Activated CD8-positive, alpha-beta T cell treated with anti-CD3 and anti-CD28 coated beads for 36 hours (primary cell): ENCODE measurements around the gene SERTAD3. TPM values are rescaled to one million over a fixed set of nuclear protein-coding genes. Genes with fewer than 3 reads are reported as not detected.
A peak's percentile ranks its signal among the peaks of the same experiment; 100 is the strongest.

Experiments used
- ATAC-seq: fragments of 200-7000 bp; cut with Tn5 transposase; one replicate; pipeline ENCODE4 v1.10.0; 2021; ENCODE audit warnings: mild to moderate bottlenecking, moderate library complexity
- CTCF ChIA-PET: fragments of 350-600 bp; sonication (Branson Sonifier 250); formaldehyde crosslinking; loops from one replicate; lab custom pipeline; 2021; ENCODE audit warnings: antibody characterized with exemption; lab: Charles Lee
- POLR2A ChIA-PET: fragments of 350-600 bp; sonication (Branson Sonifier 250); formaldehyde crosslinking; loops from one replicate; lab custom pipeline; 2021; ENCODE audit warnings: antibody characterized with exemption; lab: Charles Lee
- DNase-seq: peaks from one replicate; pipeline ENCODE4 v3.0.0-alpha.2; 2020
- H3K27ac Mint-ChIP-seq: one replicate; pipeline ENCODE4 v1.8.0; 2021; ENCODE audit warnings: mild to moderate bottlenecking, mixed read lengths
- H3K27me3 Mint-ChIP-seq: one replicate; pipeline ENCODE4 v1.8.0; 2021; ENCODE audit warnings: mixed read lengths
- H3K36me3 Mint-ChIP-seq: one replicate; pipeline ENCODE4 v1.8.0; 2021; ENCODE audit warnings: low read depth, mixed read lengths
- H3K4me1 Mint-ChIP-seq: one replicate; pipeline ENCODE4 v1.8.0; 2021; ENCODE audit warnings: low read depth, mixed read lengths
- H3K4me3 Mint-ChIP-seq: one replicate; pipeline ENCODE4 v1.8.0; 2021; ENCODE audit warnings: mild to moderate bottlenecking, moderate library complexity, mixed read lengths
- H3K9me3 Mint-ChIP-seq: one replicate; pipeline ENCODE4 v1.8.0; 2021; ENCODE audit warnings: mixed read lengths
- CTCF ChIP-seq: fragments of 200-600 bp; IDR thresholded peaks from one replicate; pipeline ENCODE4 v1.8.0; 2022; ENCODE audit warnings: antibody characterized with exemption, mild to moderate bottlenecking
- intact Hi-C: fragments of 100-400 bp; cut with micrococcal nuclease; formaldehyde crosslinking; loops from one replicate; pipeline ENCODE4 v1.10.0; 2022
- total RNA-seq, 2 experiments: library from RNA; stranded (reverse); gene quantifications; one replicate each; pipeline ENCODE4 v1.2.3, GENCODE V29; 2021

The SERTAD3 gene
- total RNA-seq, 2 experiments from 2014 or later = 8.8 to 11.2 TPM

- no peak for TF ChIP-seq CTCF
- DNase-seq (no peak), ATAC-seq (no peak)
- H3K36me3 Mint-ChIP-seq = peaks cover 4% of the 10 kb centered on the region
- peak overlapping the region; percentile 20 for H3K4me3 Mint-ChIP-seq
- H3K9me3 Mint-ChIP-seq = no peaks in the 10 kb centered on the region
- H3K4me1 Mint-ChIP-seq = peaks cover 19% of the 10 kb centered on the region
- no peaks in the 10 kb centered on the region for H3K27me3 Mint-ChIP-seq
- intact Hi-C loops = no loop called here
- H3K27ac Mint-ChIP-seq = no peak overlapping the region
- POLR2A ChIA-PET = interaction anchor here (0.7 kb wide), 1 partner anchor 19 kb away, joined by 3 read pairs; no protein-coding TSS in a partner anchor
- CTCF ChIA-PET = interaction anchor here (1.2 to 1.4 kb wide), 3 partner anchors 19 to 141 kb away, joined by 3 to 6 read pairs (median 4); no protein-coding TSS in a partner anchor
These were observed 1.7 kb upstream of the SERTAD3 start for GRCh38 chr19:40445780-40446262.

GRCh38 chr19:40444825-40445312, 734 bp upstream of the SERTAD3 start:
- Mint-ChIP-seq H3K27ac (peak overlapping the region; percentile 82), H3K4me1 (peaks cover 23% of the 10 kb centered on the region), H3K9me3 (no peaks in the 10 kb centered on the region), H3K4me3 (peak overlapping the region; percentile 92), H3K27me3 (no peaks in the 10 kb centered on the region), H3K36me3 (peaks cover 5% of the 10 kb centered on the region)
- TF ChIP-seq CTCF = peak; percentile 17
- POLR2A ChIA-PET = interaction anchor here (2.0 kb wide), 1 partner anchor 24 kb away, joined by 8 read pairs; no protein-coding TSS in a partner anchor
- DNase-seq (no peak), ATAC-seq (no peak)
- intact Hi-C loops = no loop called here
- CTCF ChIA-PET = interaction anchor here (1.2 to 4.1 kb wide), 4 partner anchors 18 to 140 kb away, joined by 3 to 19 read pairs (median 5); no protein-coding TSS in a partner anchor

GRCh38 chr19:40443131-40443999, 770 bp downstream of the SERTAD3 start:
- intact Hi-C loops = loop anchor here (1.0 kb wide), 1 partner anchor 18 kb away; the partner anchor contains the start of gene SERTAD1
- peak; percentile 100 for DNase-seq
- Mint-ChIP-seq H3K4me1 (peaks cover 26% of the 10 kb centered on the region), H3K9me3 (no peaks in the 10 kb centered on the region), H3K27me3 (no peaks in the 10 kb centered on the region), H3K36me3 (peaks cover 5% of the 10 kb centered on the region), H3K27ac (peak overlapping the region; percentile 97), H3K4me3 (peak overlapping the region; percentile 92)
- ChIA-PET POLR2A (interaction anchor here (0.7 to 2.9 kb wide), 7 partner anchors 9 to 699 kb away, joined by 3 to 29 read pairs (median 7); partner anchors contain the start of genes BLVRB and SERTAD1), CTCF (interaction anchor here (0.7 to 4.1 kb wide), 10 partner anchors 9 to 858 kb away, joined by 3 to 25 read pairs (median 4); partner anchors contain the start of gene SERTAD1)
- ATAC-seq = peak; percentile 83
- TF ChIP-seq CTCF = no peak

- intact Hi-C loops = loop anchor here (1.0 kb wide), 1 partner anchor 17 kb away; the partner anchor contains the start of gene SERTAD1
- ChIA-PET POLR2A (interaction anchor here (0.9 to 2.9 kb wide), 6 partner anchors 9 to 129 kb away, joined by 4 to 29 read pairs (median 8); partner anchors contain the start of genes BLVRB and SERTAD1), CTCF (interaction anchor here (0.7 to 4.1 kb wide), 10 partner anchors 8 to 858 kb away, joined by 3 to 25 read pairs (median 4); partner anchors contain the start of gene SERTAD1)
- Mint-ChIP-seq H3K27ac (peak overlapping the region; percentile 97), H3K27me3 (no peaks in the 10 kb centered on the region), H3K9me3 (no peaks in the 10 kb centered on the region), H3K36me3 (peaks cover 5% of the 10 kb centered on the region), H3K4me1 (peaks cover 26% of the 10 kb centered on the region), H3K4me3 (peak overlapping the region; percentile 92)
- TF ChIP-seq CTCF = no peak
- ATAC-seq = no peak
- DNase-seq = peak; percentile 48
These were observed 1.6 kb downstream of the SERTAD3 start for GRCh38 chr19:40442328-40443130.
